Pancreas (tissue), 10 donors: ENCODE data around the gene PIAS4. TPM values are rescaled to one million over a fixed set of nuclear protein-coding genes. Genes with fewer than 3 reads are reported as not detected.

Experiments
- ATAC-seq, 4 donors: fragments of 200-7000 bp; cut with Tn5 transposase; one replicate each; pipeline versions ENCODE4 v1.8.0 to v1.9.1; 2020; ENCODE audit warnings: mild to moderate bottlenecking in 4 of 4, moderate library complexity in 4 of 4
- DNase-seq, 6 donors: peaks; one replicate each; pipeline ENCODE4 v3.0.0-alpha.2; 2020
- FAIRE-seq: peaks from 2 replicates; lab custom pipeline; 2012; peaks lifted over from hg19 to GRCh38; lab: Jason Lieb, UNC
- H3K27ac ChIP-seq, 4 donors: fragments of 200-600 bp; sonication (generic); 1 replicate in 3 of 4; 2 replicates in 1 of 4; pipeline versions ENCODE4 v1.5.0 to v1.8.0; 2020
- H3K27me3 ChIP-seq, 4 donors: fragments of 200-600 bp; one replicate each; pipeline ENCODE4 v1.8.0; 2021
- H3K36me3 ChIP-seq, 3 donors: fragments of 200-600 bp; sonication (generic) in 1 of 3; one replicate each; pipeline versions ENCODE4 v1.5.0 to v1.8.0; 2020 to 2021
- H3K4me1 ChIP-seq, 3 donors: fragments of 200-600 bp; one replicate each; pipeline ENCODE4 v1.8.0; 2021
- H3K4me3 ChIP-seq, 4 donors: fragments of 200-600 bp; sonication (generic) in 2 of 4; one replicate each; pipeline versions ENCODE4 v1.5.0 to v1.8.0; 2020 to 2021
- H3K9me3 ChIP-seq, 4 donors: fragments of 200-600 bp; one replicate each; pipeline ENCODE4 v1.8.0; 2021
- CTCF ChIP-seq, 4 donors: fragments of 200-600 bp; sonication (generic) in 3 of 4; IDR thresholded peaks; one replicate each; pipeline versions ENCODE4 v1.5.0 to v1.8.0; 2021; ENCODE audit warnings: antibody characterized with exemption in 4 of 4
- WGBS, 2 donors: extraction: QIAGEN DNeasy Blood & Tissue Kit; methylation state at CpG; one replicate each; pipeline ENCODE4 v1.1.7; 2013; 5-methylcytosine and 5-hydroxymethylcytosine counted together
- intact Hi-C, 3 donors: fragments of 100-400 bp; cut with DNase I; formaldehyde crosslinking; loops; one replicate each; pipeline versions ENCODE4 v1.11.1 to v1.14.2; 2022
- polyA plus RNA-seq, 2 donors: library from polyadenylated mRNA; stranded (reverse); fragments of 200-250 nt; gene quantifications; one replicate each; pipeline ENCODE4 v1.2.3, GENCODE V29; 2013
- total RNA-seq, 6 donors: library from RNA; stranded (reverse); fragmentation: NEBNext Ultra II Directional in 4 of 6; extraction: Animal tissue kit (Norgen Biotek cat#: 25700) in 4 of 6; gene quantifications; one replicate each; pipeline versions ENCODE4 v1.2.1 to v1.2.4, GENCODE V29; 2021 to 2023
- donor health status: healthy with polysubstance abuse.
- donor health status: DM: no; HTN: no; CAD: no; lungs with moderate emphysema.
- donor health status: DM: no; HTN: no; CAD: no.
- donor health status: control.
- donor health status: control.
- donor health status: Bipolar disorder and iron deficiency.
- donor health status: DM: yes; HTN: yes; CAD: no.
- donor health status: DM: no; HTN: no; CAD: no.
- donor health status: DM: no; HTN: no; CAD: no.
- donor health status: DM: yes; HTN: yes; CAD: no.

Gene PIAS4
- total and polyA plus RNA-seq, 8 donors: 12.8 to 25.3 (median 15.4) TPM

DNA sequence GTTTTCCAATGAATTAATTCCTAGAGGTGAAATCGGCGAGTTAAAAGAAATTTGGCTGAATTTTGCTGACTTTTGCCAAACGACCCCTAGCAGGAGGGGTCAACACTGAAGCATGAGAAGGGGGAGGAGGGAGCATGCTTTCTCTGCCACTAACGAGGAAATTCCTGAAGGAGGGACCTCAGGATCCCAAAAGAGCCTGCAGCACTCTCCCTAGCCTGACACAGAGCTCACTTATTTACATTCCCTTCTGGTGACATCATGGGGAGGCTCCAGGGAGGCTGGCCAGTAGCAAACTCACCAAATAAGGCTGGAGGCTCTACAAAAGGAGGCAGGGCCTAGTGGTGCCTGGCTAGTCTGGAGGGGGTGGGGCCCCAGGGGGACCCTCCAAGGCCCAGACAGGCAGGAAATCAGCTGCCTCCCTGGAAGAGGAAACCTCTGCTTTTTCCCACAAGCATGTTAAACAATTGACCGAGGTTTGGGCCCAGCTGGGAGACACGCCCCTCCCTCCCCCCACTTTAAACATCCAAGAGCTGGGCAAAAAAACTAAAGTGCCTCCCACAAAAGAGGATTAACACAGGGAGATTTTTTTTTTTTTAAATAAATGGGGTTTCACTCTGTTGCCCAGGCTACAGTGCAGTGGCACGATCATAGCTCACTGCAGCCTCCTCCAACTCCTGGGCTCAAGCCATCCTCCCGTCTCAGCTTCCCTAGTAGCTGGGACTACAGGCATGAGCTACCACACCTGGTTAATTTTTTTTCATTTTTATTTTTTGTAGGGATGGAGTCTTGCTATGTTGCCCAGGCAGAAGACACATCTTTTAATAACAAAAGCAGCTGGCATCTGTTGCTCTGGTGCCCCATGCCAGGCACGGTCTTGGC is 38.7 kb upstream of the PIAS4 start:
- peak; percentile 38 to 58 (median 54) for ATAC-seq
- peaks cover 26 to 38% (median 37%) of the 10 kb centered on the region in 3 donors for H3K4me1 ChIP-seq
- 36% methylated on average over 9 of the region's 9 CpGs for WGBS, 2 donors

GRCh38 chr19:3969435-3970312 is 37.9 kb upstream of the PIAS4 start:
- intact Hi-C loops: no loop called here
- Histone ChIP-seq H3K27ac (peak overlapping the region; percentile 49 to 90 (median 74)), H3K36me3 (peaks cover 0 to 9% (median 0%) of the 10 kb centered on the region in 3 donors), H3K9me3 (no peaks in the 10 kb centered on the region), H3K4me3 (peak overlapping the region; percentile 38 to 92 (median 84)), H3K27me3 (no peaks in the 10 kb centered on the region), H3K4me1 (peaks cover 26 to 38% (median 37%) of the 10 kb centered on the region in 3 donors)
- DNase-seq (peak in 3 of 6 donors; percentile 26 to 56 (median 43)), FAIRE-seq (no peak), ATAC-seq (peak in 1 of 4 donors; percentile 1)
- TF ChIP-seq CTCF (IDR thresholded peaks at IDR 0.05): no peak
- WGBS, 2 donors: 28 to 29% methylated on average over 23 of the region's 23 CpGs

More for the DNA sequence above, 38.7 kb upstream of the PIAS4 start:
- TF ChIP-seq CTCF (IDR thresholded peaks at IDR 0.05): no peak
- intact Hi-C loops: no loop called here
- Histone ChIP-seq H3K27me3 (no peaks in the 10 kb centered on the region), H3K4me3 (peak overlapping the region in 1 of 4 donors; percentile 92), H3K27ac (peak overlapping the region; percentile 49 to 90 (median 74)), H3K36me3 (peaks cover 0 to 13% (median 5%) of the 10 kb centered on the region in 3 donors), H3K9me3 (no peaks in the 10 kb centered on the region)
- FAIRE-seq (peak; percentile 45), DNase-seq (peak in 5 of 6 donors; percentile 76 to 84 (median 81))

DNA sequence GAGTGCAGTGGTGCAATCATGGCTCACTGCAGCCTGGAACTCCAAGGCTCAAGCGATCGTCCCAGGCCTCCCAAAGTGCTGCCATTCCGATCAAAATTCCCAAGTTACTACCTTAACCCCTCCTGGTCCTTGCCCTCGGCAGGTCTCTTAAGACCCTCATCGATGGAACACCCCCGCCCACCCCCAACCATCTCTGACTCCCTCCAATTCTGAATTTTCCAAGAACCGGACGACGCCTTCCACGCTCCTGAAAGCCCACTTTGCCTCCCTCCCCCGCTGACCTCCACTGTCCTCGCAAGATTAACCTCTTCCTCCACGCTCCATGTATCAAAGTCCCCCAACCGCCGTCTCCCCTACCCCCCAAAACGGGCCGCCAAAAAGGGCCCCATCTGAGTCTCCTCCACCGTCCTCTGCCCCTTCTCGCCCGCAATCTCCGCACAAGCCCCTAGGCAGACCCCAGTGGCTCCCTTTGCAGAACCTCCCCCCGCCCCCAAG is 37.2 kb upstream of the PIAS4 start:
- Histone ChIP-seq H3K36me3 (peaks cover 2 to 13% (median 5%) of the 10 kb centered on the region in 3 donors), H3K9me3 (no peaks in the 10 kb centered on the region), H3K4me1 (peaks cover 26 to 38% (median 37%) of the 10 kb centered on the region in 3 donors), H3K27me3 (no peaks in the 10 kb centered on the region), H3K4me3 (peak overlapping the region; percentile 38 to 92 (median 84)), H3K27ac (peak overlapping the region; percentile 46 to 90 (median 74))
- peak in 1 of 6 donors; percentile 40 for DNase-seq
- no peak for FAIRE-seq
- no peak for ATAC-seq
- intact Hi-C loops: no loop called here
- 1 to 2% methylated on average over 21 of the region's 22 CpGs for WGBS, 2 donors
- no peak for TF ChIP-seq CTCF (IDR thresholded peaks at IDR 0.05)

- peak within 1 kb of the TSS; percentile 46 to 90 (median 74) for H3K27ac ChIP-seq
- peak; percentile 98 to 99 (median 98) for DNase-seq
- no peaks in the 10 kb centered on the region for H3K27me3 ChIP-seq
- peaks cover 26 to 34% (median 33%) of the 10 kb centered on the region in 3 donors for H3K4me1 ChIP-seq
- H3K9me3 ChIP-seq: no peaks in the 10 kb centered on the region
- 0% methylated on average over 52 to 73 of the region's 73 CpGs for WGBS, 2 donors
- ATAC-seq: peak; percentile 86 to 90 (median 87)
- peaks cover 2 to 19% (median 10%) of the 10 kb centered on the region in 3 donors for H3K36me3 ChIP-seq
- TF ChIP-seq CTCF (IDR thresholded peaks at IDR 0.05): no peak
- no peak for FAIRE-seq
- H3K4me3 ChIP-seq: peak within 1 kb of the TSS; percentile 38 to 92 (median 84)
- intact Hi-C loops: no loop called here
Measured at GRCh38 chr19:3970808-3971598, 36.5 kb upstream of the PIAS4 start, which contains the start of gene DAPK3. DAPK3 (minus strand) TSS chr19:3971099; CDS start chr19:3969735, 1,364 bp downstream.
